GM12878 (cell line): ENCODE measurements around the gene RASIP1.

Source experiments
- BHLHE40 ChIP-seq, 2 experiments: fragments of 450-650 bp in 1 of 2; IDR thresholded peaks; 2 replicates each; pipeline ENCODE4 v1.6.1; 2011 to 2017; ENCODE audit warnings: low read depth in 2 of 2, borderline replicate concordance in 1 of 2, improper control_type of control experiment in 1 of 2, low read length in 1 of 2, mild to moderate bottlenecking in 1 of 2
- CTCF ChIP-seq, 3 experiments: IDR thresholded peaks in 2 of 3; conservative IDR thresholded peaks in 1 of 3; 2 replicates each; pipeline ENCODE4 v1.5.1; 2011; ENCODE audit warnings: low read depth in 3 of 3, low read length in 3 of 3, mild to moderate bottlenecking in 3 of 3, control low read depth in 2 of 3, moderate library complexity in 2 of 3, inconsistent platforms in 1 of 3, mixed read lengths in 1 of 3; ENCODE audit not compliant: control insufficient read depth in 2 of 3, insufficient read depth in 1 of 3; ENCODE audit errors: extremely low read depth in 1 of 3
- JUND ChIP-seq: IDR thresholded peaks from 2 replicates; pipeline ENCODE4 v1.6.1; 2012; ENCODE audit warnings: low read depth, mild to moderate bottlenecking, low read length, improper control_type of control experiment, moderate library complexity
- NFIC ChIP-seq: IDR thresholded peaks from 2 replicates; pipeline ENCODE4 v1.6.1; 2012; ENCODE audit warnings: low read depth, mild to moderate bottlenecking, inconsistent platforms, low read length, moderate library complexity
- POLR2A ChIP-seq: IDR thresholded peaks from 2 replicates; pipeline ENCODE4 v1.6.1; 2011; ENCODE audit warnings: low read depth, mild to moderate bottlenecking, low read length
- POLR2AphosphoS5 ChIP-seq: IDR thresholded peaks from 2 replicates; pipeline ENCODE4 v1.6.1; 2011; ENCODE audit warnings: mild to moderate bottlenecking, low read length, inconsistent platforms

GRCh38 chr19:48779636-48780035 is 39.2 kb upstream of the RASIP1 start:
- no peak for TF ChIP-seq POLR2A
- TF ChIP-seq BHLHE40 (IDR thresholded peaks at IDR 0.05; ENCODE audit: borderline replicate concordance in 1 of 2, low read depth in 2 of 2, low read length in 1 of 2): no peak
- no peak for TF ChIP-seq CTCF (IDR thresholded peaks at IDR 0.05 in 2 of 3, conservative IDR thresholded peaks at IDR 0.05 in 1 of 3; ENCODE audit: control insufficient read depth in 2 of 3, extremely low read depth in 1 of 3, insufficient read depth in 1 of 3, low read depth in 3 of 3, low read length in 3 of 3)
- no peak for TF ChIP-seq POLR2AphosphoS5
- TF ChIP-seq NFIC: no peak
- TF ChIP-seq JUND: no peak
